ENCODE results near the gene FZD10.

The FZD10 gene

GRCh38 chr12:130204541-130204953, 42.3 kb downstream of the FZD10 start:
- no peak for DNase-seq (ENCODE audit: low spot score)
- no peak for FAIRE-seq

- FAIRE-seq (no peak), DNase-seq (ENCODE audit: low spot score) (no peak)
Observed at GRCh38 chr12:130205495-130205894, 43.2 kb downstream of the FZD10 start.

GRCh38 chr12:130212384-130212989, 50.2 kb downstream of the FZD10 start:
- DNase-seq (ENCODE audit: low spot score) (no peak), FAIRE-seq (no peak)

- DNase-seq (ENCODE audit: low spot score) (no peak), FAIRE-seq (no peak)
Observed at GRCh38 chr12:130213249-130213648, 51.0 kb downstream of the FZD10 start.

- DNase-seq (ENCODE audit: low spot score) (no peak), FAIRE-seq (no peak)
Observed at GRCh38 chr12:130214686-130215395, 52.6 kb downstream of the FZD10 start.

Data from RCC 7860 (cell line).